NCI-H1417 treated with DMSO at 0.1 percent for 48 hours (cell line): ENCODE results near the gene KIRREL3.

Experiments
- DNase-seq: peaks from one replicate; lab custom pipeline; 2025; lab: John Stamatoyannopoulos, UW

The KIRREL3 gene

DNA sequence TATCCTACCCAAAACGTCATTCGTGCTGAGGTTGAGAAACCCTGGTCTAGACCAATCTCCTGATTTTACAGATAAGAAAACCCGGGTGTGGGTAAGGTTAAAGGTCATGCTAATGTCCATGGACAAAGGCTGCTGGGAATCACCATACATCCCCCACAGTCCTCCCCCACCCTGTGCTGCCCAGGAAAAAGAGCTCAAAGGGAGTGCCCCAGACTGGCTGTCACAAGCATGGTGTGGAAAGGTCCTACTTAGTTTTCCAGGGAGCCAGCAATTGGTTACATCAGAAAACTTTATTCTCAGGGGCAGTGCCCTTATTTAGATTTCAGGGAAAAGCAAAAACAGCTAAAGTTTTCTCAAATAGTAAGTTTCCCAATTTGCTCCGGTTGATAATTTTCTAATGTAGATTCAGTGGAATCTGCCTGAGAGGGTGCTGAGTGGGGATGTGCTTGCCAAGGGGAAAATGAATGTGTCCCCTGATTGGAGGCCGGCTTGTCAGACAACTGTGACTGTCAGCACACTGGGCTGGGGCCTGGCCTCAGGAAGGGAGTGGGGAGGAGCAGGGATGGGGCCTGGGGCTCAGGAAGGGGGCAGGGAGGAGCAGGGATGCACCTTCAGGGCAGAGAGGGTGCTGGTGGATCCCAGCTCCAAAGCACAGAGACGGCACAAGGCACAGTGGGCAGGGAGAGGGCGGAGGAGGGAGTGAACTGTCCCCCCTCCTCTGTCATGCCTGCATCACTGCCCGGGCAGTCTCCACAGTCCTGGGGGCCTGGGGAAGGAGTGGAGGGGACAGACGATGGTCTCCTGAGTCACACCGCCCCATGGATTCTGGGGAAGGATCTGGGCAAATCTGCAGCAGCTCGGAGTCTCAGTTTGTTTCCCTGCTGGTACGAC lies 263.6 kb downstream of the KIRREL3 start:
- DNase-seq, result no peak

DNA sequence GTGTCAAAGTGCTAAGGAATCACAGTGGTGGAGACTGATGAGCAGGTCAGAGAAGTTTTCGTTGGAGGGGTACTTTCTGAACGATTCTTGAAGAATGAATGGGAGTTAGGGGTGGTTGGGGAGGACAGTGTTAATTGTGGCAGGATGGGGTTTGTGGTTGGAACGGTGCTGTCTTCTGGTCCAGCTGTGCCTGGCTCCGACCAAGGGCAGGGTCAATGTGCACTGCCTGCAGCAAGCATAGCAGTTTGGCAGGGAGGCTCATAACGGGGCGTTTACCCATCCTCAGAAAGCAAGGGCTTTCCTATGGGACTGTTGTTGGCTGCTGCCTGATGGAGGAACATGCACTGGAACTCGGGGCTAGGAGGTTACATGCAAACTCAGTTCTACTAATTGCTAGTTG lies 265.8 kb downstream of the KIRREL3 start:
- no peak for DNase-seq

DNA sequence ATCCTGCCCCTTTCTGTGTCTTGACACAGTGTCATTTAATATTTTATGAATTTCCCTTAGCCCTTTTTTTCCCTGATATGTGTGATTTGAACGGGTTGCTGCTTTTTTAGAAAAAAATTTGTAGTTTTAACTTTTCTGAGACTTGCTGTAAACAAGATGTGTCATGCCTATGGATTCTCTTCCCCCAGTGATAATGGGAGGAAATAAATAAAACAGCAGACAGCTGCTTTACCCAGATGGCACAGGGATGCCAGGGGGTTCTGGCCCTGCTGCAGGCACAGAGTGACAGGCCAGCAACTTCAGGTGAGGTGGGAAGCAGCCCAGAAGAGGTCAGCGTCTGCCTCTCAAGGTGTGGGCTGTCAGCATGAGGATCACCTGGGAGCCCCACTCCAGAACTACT lies 266.9 kb downstream of the KIRREL3 start:
- DNase-seq, result no peak

DNA sequence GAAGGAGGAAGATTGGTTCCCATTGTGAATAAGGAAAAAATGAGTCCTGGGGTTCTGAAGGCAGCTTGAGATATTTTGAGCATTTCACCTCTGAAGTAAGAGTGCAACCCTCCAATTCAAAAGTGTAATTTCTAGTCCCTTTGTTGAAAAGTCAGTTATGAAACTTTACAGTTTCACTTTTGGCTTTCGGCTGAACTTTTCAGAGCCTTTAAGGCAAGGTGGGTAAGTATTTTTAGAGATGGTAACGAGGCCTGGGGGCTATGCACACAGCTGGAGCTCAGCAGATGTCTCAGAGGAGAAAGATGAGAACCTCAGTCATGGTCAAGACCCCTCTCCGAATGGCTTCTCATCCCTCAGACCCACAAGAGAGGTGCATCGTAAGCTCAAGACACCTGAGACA lies 267.6 kb downstream of the KIRREL3 start:
- no peak for DNase-seq

DNA sequence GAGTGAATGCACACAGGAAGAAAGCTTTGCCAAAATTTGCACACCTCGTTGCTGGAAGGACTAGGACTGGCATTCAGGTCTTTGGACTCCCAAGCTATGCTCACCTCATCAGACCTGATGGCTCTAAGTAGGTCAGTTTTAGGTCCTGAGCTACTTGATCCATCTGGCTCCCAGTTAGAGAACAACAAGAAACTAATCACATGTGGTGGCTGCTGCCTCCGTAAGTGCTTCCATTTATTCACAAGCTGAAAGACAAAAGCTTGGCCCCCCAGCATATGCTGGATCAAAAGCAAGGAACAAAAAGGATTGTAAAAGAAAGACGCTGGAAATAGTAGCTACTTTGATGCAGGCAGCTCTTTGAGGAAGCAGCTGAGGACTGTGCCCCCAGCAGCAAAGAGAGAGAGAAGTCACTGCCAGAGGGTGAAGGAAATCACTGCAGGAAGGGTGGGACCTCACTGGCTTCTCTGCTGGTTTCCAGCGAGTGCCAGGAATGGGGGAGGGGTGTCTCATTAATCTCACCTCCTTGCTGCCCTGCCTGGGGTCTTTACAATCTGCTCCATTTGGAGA lies 268.9 kb downstream of the KIRREL3 start:
- no peak for DNase-seq

DNA sequence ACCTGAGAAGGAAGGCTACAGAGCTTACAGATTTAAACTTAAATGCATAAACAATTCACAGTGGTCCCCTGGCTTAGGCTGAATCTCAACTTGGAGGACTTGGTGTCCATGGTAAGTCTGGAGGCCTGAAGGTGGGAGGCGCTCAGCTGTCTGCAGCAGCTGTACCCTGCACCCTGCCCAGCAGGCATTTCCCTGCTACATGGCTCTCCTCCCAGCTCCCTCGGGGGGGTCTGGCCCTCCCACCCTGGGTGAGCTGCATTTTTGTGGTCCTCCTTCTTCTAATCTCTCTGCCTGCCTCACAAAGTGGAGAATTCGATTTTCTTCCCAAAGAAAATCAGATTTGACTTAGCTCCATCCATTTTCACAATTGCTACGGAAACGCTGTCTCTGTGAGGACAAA lies 273.2 kb downstream of the KIRREL3 start:
- DNase-seq, result no peak

DNA sequence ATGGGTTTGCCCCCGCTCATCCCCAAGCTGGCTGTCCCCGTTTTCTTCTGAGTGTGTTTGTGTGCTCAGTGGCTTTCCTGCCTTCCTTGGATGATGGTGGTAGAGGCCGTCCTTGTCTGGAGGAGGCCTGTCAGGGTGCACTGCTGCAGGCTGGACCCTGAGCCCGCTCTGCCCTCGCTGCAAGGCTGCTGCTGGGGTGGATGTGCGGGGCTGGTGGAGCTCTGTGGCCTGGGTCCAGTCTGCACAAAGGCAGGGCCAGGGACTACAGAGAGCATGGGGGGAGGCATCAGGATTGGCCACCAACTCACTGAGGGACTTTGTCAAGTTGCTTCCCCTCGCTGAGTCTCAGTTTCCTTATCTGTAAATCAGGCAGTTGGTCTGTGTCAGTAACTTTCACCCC lies 275.0 kb downstream of the KIRREL3 start:
- DNase-seq, result no peak

DNA sequence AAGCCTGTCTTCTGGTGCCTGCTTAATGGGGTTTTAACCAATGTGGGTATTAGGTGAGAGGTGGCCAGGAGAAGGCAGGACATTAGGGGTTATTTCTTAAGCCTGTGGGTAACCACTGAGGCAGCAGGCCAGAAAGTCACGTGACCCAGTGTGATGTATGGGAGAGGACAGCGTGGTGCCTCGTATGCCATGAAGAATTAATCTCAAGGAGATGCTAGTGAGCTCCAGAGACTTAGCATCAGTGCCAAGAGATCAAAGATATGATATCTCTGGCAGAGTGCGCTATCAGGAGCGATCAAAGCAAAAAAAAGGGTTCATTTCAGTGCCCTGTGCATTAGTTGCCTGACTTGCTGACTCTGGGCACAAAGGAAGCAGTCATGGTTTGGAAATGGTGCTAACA lies 275.5 kb downstream of the KIRREL3 start:
- DNase-seq, result no peak

DNA sequence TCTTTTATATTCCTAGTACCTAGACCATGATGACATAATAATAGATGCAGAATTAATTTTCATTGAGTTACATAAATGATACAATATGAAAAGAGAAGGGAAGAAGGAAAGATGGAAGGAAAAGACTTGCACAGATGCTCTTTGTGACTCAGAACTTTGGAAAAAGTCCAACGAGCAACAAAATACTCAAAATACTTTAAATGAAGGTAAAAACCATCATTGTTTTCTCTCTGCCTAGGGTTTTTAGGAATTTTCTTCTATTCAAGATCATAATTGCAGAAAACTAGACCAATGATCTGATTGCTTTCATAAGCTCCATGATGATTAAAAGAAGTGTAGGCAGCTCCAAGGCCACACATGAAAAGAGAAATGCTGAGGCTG lies 276.9 kb downstream of the KIRREL3 start:
- no peak for DNase-seq

DNA sequence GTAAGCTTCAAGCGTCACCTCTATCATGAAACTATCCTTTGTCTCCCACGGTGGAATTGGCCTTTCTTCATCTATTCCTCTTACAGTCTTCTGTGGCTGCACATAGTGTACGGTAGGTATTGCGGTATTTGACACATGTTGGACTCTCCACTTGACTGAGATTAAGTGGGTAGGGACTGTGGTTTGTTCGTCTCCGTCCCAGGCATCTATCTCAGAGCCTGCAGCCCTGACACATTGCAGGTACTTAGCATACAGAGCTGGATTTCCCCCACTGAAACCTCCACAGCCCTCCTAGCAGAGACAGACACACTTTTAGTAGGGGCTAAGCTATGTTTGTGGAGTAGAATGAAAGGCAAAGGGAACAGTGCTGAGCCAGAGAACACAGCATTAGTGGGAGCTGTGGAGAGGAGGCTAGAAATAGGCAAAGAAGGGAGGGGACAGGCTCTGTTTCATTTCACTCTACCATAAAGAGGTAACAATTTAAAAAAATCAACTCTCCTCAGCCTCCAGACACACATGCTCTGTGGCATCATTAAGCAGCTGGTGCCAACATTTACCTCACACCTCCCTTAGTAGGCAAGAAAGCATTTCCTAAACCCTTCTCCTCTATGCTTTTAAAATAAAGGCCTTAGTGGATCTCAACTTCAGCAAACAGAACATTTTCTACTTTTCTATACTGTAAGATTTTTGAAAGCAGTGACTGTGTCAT lies 277.5 kb downstream of the KIRREL3 start:
- DNase-seq, result no peak

DNA sequence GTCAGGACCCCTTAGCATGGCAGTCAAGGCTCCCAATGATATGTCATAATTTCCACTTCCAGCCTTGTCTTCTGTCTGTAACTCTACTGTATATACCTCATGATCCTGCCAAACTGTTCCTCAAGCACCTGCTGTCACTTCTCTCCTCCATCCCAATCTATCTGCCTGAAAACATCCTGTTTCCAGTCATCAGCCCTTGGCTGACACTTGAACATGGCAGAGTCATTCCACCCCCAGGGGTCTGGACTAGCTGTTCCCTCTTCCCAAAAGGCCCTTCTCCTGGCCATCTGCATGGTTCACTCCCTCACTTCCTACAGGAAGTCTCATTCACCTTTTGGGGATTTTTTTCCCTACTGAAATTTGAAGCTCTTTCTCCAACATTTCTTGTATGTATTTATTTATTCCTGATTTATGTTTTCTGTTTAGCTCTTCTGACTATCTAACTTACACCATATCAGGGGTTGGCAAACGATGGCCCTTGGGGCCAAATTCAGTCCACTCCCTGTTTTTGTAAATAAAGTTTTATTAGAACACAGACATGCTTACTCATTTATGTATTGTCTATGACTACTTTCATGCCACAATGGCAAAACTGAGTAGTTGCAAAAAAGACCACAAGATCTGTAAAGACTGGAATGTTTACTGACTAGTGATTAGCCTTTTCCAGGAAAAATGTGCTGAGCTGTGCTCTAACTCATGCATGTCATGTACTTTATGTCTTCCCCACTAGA lies 278.4 kb downstream of the KIRREL3 start:
- no peak for DNase-seq

DNA sequence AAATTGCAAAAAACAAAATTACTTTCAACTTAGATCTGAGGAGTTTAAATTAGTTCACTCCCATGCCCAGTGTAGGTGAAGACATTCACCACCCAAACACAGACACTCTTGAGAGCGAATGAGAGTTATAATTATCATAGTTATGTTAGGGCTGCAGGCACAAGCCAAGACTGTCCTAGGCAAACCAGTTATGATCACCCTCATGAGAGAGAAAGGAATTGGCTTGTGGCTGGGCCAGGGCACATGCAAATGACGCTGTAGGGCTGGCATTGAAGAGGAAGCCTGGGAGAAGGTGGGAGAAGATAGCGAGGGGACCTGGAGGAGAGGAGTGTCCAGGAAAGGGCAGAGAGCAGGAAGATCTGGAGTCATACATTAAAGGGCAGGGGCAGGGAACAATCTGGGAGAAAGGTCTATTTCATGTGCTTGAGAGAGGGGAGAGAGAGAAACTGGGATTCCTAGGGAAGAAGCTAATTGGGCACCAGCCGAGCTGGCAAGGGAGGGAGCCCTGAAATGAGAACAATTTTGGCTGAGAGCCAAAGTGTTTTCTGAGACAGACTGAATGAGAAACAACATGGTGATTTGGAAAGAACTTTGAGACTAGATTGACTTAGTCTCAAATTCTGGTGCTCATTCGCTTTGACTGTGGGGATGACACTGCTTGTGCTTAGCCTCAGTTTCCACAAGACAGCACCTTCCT lies 279.9 kb downstream of the KIRREL3 start:
- no peak for DNase-seq

DNA sequence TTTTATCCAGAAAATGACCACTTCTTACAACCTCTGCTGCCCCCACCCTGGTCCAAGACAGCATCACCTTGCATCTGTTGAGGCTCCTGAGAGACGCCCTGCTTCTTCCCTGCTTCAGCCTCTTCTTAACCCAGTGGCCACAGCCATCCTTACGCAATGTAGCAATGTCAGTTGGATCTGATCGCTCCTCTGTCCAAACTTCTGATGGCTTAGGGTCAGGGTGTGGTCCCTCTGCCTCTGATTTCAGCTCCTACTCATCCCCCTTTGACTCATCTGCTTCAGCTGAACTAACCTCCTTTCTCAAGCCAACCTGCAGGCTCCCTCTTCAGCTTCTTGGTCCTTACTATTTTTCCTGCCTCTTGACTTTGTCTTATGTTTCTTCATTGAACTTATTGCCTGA lies 280.8 kb downstream of the KIRREL3 start:
- DNase-seq, result no peak

DNA sequence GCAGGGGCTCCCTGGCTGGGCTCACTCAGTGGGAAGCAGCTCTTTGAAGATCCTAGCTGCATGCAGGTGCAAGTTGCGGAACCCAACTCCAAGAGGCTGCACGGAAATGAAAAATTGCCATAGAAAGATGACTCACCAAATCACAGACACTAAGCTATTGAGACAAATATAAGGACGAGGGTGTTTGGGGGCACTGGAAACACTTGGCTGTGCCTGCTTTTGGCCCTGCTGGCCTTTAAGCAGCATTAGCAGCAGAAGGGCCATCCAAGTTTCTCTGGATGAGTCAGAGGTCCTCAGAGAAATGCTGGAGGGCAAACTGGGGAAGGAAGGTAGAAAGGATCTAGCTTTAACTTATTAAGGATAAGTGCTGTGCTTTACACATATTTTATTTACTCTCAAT lies 282.3 kb downstream of the KIRREL3 start:
- DNase-seq, result no peak

DNA sequence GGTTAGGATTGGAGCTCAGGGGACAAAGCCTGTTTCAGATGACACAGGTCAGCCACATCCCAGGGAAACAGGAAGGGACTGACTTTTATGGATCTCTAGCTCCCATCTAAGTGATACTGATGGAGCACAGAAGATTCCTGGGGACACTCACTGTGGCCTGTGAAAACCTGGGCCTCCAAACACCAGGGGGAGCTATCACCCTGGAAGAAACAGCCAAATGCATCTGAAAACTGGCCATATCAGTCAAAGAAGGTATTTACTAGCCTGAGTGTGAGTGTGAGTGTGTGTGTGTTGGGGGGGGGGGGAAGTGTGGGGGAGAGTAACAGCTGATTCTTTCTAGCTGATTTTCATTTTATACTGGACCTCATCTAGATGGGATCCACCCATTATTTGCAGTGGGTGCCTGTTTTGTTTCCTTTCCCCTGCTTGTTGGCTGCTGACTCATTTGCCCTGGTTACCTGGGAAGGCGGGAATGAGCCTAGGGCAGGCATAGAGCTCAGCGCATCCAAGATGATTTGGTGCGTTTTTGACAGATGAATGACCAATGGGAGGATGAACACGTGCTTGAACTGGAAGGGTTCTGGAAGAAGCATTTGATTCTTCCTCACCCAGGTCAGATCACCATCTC lies 284.0 kb downstream of the KIRREL3 start:
- peak; percentile 15 for DNase-seq

DNA sequence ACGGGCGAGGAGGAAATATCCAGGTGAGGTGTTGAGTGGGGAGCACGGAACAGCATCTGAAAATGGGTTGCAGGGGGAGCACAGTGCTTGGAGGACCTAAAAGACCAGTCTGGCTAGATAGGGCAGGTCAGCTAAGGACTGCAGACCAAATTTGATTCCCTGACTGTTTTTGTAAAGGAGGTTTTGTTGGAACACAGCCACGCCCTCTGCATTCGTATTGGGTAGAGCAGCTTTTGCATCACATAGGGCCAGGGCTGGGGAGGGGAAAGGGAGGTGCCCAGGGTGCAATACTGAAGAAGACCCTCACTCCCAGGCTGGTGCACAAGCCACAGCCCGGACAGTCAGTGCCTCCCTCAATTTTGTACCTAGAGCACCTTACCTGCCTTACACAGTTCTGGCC lies 286.8 kb downstream of the KIRREL3 start:
- no peak for DNase-seq

DNA sequence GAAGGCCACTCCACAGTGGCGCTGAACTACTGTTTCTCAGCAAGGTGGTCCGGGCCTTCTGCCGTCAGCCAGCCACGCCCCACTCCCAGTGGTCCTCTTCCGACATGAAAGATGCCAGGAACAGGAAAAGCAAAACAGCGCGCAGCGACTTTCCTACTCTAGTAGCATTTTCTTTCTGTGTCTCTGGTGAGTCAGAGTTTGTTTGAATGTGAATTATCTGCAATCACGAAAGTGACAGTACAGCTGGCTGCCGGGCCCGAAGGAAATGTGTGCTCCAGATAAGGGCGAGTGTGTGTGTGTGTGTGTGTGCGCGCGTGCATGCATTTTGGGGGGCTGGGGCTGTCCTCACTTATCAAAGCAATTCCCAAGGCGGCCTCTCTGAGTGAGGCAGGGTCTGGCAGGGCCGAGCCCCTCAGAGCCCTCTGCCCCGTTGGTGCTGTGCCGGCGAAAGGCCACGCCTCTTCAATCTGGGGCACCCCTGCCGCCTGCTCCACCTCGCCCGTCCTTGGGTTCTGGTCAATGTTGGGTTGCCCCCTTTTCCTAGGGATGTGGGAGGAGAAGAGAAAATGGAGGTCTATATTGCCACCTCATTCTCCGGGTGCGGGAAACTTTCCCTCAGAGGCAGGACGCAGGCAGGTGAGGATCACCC lies 288.5 kb downstream of the KIRREL3 start:
- DNase-seq, result no peak

DNA sequence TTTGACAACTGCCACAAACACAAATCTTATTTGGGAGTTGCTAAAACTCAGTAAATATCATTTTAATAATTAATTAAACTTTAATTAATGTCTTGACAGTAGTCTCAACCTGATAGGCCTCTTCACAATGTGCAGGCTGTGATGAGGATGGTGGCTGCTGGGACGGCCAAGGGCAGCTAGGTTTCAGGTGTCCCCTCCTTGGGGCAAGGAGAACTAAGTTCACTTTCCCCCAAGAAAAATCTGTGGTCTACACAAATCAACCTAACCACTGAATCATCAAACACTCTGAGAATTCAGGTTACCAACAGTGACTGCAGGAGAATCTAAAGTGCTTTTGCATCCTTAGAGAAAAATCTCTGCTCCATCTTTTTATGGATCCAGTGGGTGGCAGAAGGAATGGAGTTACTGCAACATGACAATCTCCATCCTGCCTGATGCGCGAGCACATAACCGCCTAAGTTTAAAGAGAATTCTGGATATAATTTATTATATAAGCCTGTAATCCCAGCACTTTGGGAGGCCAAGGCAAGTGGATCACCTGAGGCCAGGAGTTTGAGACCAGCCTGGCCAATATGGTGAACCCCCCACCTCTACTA lies 289.7 kb downstream of the KIRREL3 start:
- DNase-seq, result no peak

DNA sequence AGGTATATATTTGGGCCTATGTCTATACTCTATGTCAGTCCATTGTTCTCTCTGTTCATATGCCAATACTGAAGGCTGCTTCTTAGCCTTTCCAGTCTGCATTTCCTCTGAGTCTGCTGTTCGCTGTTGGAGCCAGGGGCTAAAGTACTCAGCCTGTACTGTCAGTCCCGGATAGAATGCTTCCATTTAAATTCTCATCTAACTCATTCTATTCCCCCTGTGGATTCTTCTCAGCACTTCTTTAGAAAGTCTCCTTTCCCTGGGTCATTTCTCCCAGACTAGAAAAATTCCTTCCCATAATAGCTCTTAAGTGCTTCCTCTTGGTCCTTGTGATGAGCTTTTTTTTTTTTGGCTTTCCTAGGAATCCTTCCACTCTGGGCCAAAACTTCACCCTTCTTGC lies 293.1 kb downstream of the KIRREL3 start:
- no peak for DNase-seq

DNA sequence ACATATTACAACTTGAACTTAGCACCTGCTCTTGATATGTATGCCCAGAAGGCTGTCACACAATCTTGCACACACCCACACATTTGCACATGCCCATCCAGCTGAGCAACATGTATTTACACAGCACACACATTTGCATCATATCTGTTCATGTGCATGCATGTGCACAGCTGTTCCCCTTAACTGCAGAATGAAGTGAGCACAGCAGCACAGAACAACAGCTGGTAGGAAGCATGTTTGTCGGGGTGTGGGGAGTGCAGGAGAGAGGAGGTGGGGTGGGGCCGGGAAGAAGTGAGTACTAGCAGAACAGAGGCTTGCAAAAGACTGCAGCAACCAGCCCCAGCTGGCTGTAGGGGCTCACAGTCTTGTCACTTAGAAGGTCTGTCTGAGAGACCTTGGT lies 296.5 kb downstream of the KIRREL3 start:
- no peak for DNase-seq

DNA sequence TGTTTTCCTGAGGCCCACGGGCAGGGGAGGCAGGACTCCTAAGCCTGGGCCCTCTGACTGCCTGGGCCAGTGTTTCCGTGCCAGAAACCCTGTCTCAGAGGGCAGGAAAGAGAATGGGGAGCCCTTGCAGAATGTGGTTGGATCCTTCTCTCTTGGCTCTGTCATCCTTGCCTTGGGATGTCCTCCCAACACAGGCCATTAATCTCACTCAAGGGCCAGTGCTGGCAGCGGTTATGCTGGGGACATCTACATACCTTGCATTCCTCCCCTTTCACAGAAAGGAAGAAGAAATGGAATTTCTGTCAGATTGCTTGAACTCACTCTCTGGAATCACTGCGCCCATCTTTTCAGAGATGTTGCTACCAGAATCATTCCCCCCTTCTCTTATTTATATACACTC lies 296.9 kb downstream of the KIRREL3 start:
- DNase-seq, result no peak
